HG02870 (cell line): ENCODE data around the gene TAS2R16.
"Not testable (repeated sequence)": the region's sequence is repeated elsewhere in the genome, so short reads cannot be mapped to it uniquely, and the experiment has no call there.

ENCODE experiments used
- ATAC-seq: cut with Tn5 transposase; IDR thresholded peaks from one replicate; pipeline ENCODE4 v1.9.1; 2021; ENCODE audit warnings: mild to moderate bottlenecking, moderate library complexity; ENCODE audit not compliant: unreplicated experiment

TAS2R16 gene

DNA sequence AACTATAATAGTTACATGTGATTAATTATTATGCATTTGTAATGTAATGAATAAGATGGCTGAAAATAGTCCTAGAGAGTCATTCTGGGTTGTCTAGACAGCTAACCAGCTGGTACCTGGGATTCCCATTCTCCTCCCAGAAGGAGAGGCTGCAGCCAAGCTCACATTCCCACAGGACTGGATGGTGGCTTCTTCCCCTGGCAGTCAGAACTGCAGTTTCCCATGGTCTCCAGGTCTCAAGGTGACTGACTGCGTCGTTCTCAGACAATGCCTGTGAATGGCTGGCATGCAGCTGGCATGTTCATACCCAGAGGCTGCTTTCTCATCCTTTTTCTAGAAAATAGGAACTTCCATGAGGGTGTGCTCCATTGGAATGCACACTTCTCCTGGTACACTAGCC, 21.3 kb downstream of the TAS2R16 start:
- ATAC-seq = no peak

- no peak for ATAC-seq
These were observed 23.4 kb downstream of the TAS2R16 start for GRCh38 chr7:122972056-122972455.

- no peak for ATAC-seq
These were observed 24.5 kb downstream of the TAS2R16 start for GRCh38 chr7:122970740-122971725.

GRCh38 chr7:122968389-122968788, 27.1 kb downstream of the TAS2R16 start:
- no peak for ATAC-seq

DNA sequence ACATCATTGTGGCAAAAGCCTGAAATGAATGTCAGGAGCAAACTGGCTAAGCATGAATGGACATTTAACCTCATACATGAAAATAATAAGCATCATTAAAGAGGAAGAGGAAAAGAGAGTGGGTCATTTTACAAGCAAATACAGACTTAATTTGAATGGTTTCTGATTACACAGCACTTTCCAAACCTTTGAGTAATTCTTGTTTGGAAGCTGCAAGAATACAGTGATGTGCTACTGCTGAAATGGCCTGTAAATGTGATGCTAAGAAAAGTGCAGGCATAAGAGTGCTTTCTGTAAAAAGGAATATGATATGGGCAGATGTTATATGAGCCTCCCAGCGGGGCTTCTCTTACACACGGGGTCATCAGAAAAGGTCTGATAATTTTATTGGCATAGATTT, 30.2 kb downstream of the TAS2R16 start:
- no peak for ATAC-seq

- not testable (repeated sequence) for ATAC-seq
These were observed 41.8 kb downstream of the TAS2R16 start for GRCh38 chr7:122953678-122954077.

GRCh38 chr7:122951006-122951405, 44.5 kb downstream of the TAS2R16 start:
- no peak for ATAC-seq

DNA sequence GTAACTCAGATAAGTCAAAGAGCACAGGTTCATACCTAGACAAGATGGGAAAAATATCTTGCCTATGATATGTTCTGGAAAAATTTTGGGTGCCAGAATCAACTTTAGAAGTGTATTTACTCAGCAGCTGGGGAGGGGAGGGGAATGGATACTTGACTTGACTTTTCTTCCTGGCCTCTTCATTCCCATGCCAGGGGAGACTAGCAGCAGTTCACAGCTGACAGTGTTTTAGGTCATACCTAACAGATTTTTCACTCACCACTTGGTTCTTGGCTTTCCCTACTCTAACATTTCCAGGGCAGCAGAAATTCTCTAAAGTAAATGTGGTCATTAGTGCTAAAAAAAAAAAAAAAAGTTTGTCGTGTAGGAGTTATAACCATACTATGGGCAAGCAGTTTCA, 46.3 kb downstream of the TAS2R16 start:
- no peak for ATAC-seq
